Right lobe of liver (tissue), 6 donors: ENCODE results near the gene ARHGEF2. TPM values are rescaled to one million over a fixed set of nuclear protein-coding genes. Genes with fewer than 3 reads are reported as not detected.
A peak's percentile ranks its signal among the peaks of the same experiment; 100 is the strongest.

Experiments used
- ATAC-seq, 4 donors: fragments of 200-7000 bp; cut with Tn5 transposase; one replicate each; pipeline ENCODE4 v1.9.1; 2020; ENCODE audit warnings: mild to moderate bottlenecking in 4 of 4, moderate library complexity in 4 of 4
- DNase-seq, 3 donors: peaks; one replicate each; pipeline ENCODE4 v3.0.0-alpha.2; 2020
- H3K27ac ChIP-seq, 3 donors: fragments of 200-600 bp; one replicate each; pipeline ENCODE4 v1.8.0; 2022
- H3K27me3 ChIP-seq, 2 donors: fragments of 200-600 bp; one replicate each; pipeline ENCODE4 v1.8.0; 2022
- H3K36me3 ChIP-seq, 4 donors: fragments of 200-600 bp; sonication (generic) in 1 of 4; one replicate each; pipeline versions ENCODE4 v1.5.1 to v1.8.0; 2017 to 2022; ENCODE audit warnings: control low read depth in 1 of 4
- H3K4me1 ChIP-seq, 4 donors: fragments of 200-600 bp; sonication (generic) in 1 of 4; one replicate each; pipeline versions ENCODE4 v1.5.1 to v1.8.0; 2017 to 2022; ENCODE audit warnings: control low read depth in 1 of 4
- H3K4me3 ChIP-seq, 3 donors: fragments of 200-600 bp; one replicate each; pipeline ENCODE4 v1.8.0; 2022
- H3K9me3 ChIP-seq, 4 donors: fragments of 200-600 bp; sonication (generic) in 1 of 4; one replicate each; pipeline versions ENCODE4 v1.5.1 to v1.8.0; 2017 to 2022; ENCODE audit warnings: control low read depth in 1 of 4
- CTCF ChIP-seq, 4 donors: fragments of 200-600 bp in 3 of 4; fragments of 450-650 bp in 1 of 4; IDR thresholded peaks; one replicate each; pipeline versions ENCODE4 v1.5.1 to v1.8.0; 2016 to 2022; ENCODE audit warnings: antibody characterized with exemption in 4 of 4, mild to moderate bottlenecking in 2 of 4
- POLR2A ChIP-seq: fragments of 450-650 bp; IDR thresholded peaks from one replicate; pipeline ENCODE4 v1.6.1; 2017; ENCODE audit warnings: antibody characterized with exemption, mild to moderate bottlenecking
- WGBS: methylation state at CpG from one replicate; pipeline ENCODE4 v1.1.6; 2018; ENCODE audit warnings: low coverage, low lambda C conversion rate; ENCODE audit not compliant: insufficient coverage; ENCODE audit errors: missing lambda C conversion rate; 5-methylcytosine and 5-hydroxymethylcytosine counted together
- intact Hi-C, 2 donors: fragments of 100-400 bp; cut with DNase I; formaldehyde crosslinking; loops; one replicate each; pipeline versions ENCODE4 v1.11.2 to v1.14.1; 2022
- total RNA-seq, 6 experiments: library from RNA; depleted of rRNA in 2 of 6; stranded (reverse); fragments of >200 nt in 2 of 6; fragmentation: NEBNext Ultra II Directional in 3 of 6; extraction: Animal tissue kit (Norgen Biotek cat#: 25700) in 3 of 6; gene quantifications; one replicate each; pipeline versions ENCODE4 v1.1.0 to v1.2.4, GENCODE V29; 2016 to 2023
- donor health status: DM: no; HTN: yes; CAD: no.
- donor health status: DM: no; HTN: no; CAD: no.
- donor health status: DM: no; HTN: no; CAD: no.
- donor health status: DM: no; HTN: yes; CAD: no.
- donor health status: DM: no; HTN: yes; CAD: no.

ARHGEF2 gene
- total RNA-seq, 6 experiments from 2014 or later, result 7.9 to 23.8 (median 13.1) TPM

DNA sequence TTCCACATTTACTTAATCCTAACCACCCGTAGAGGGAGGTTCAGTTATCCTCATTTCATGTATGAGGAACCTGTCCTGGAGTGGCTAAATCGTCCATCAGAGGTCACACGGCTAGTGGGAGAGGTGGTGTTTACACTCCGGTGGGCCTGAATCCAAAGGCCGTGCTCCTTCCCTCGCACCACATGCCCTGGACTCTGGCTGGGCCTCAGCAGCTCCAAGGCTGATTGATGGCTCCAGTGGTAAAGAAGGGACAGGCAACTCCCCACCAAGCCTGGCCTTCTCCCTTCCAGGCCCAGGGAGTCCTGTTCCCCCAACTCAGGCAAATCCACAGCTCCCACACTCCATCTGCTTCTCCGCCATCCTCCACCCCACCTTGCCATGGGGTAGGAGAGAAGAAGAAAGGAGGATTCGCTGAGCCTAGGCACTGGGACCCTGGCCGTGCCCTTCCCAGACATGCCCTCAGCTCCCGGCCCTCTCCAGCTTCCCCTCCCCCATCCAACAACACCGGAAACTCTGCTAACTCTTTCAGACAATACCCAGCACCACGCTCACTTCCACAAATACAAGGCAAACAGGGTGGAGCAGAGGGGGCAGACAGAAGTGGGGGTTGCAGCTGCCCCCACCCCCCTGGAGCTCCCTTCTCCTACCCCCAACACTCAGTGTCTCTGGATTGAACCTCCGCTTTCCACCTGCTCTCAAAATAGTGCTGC, 10.9 kb downstream of the ARHGEF2 start:
- WGBS, result 26% methylated on average over 9 of the region's 13 CpGs
- peak overlapping the region; percentile 3 to 73 (median 51) for H3K27ac ChIP-seq
- H3K27me3 ChIP-seq, result no peaks in the 10 kb centered on the region
- intact Hi-C loops, result no loop called here
- H3K9me3 ChIP-seq, result no peaks in the 10 kb centered on the region
- peaks cover 0 to 22% (median 5%) of the 10 kb centered on the region in 4 donors for H3K4me1 ChIP-seq
- no peak overlapping the region for H3K4me3 ChIP-seq
- no peak for TF ChIP-seq CTCF (IDR thresholded peaks at IDR 0.05)
- TF ChIP-seq POLR2A, result no peak
- peak in 1 of 3 donors; percentile 62 for DNase-seq
- H3K36me3 ChIP-seq, result peaks cover 0 to 20% (median 2%) of the 10 kb centered on the region in 4 donors
- peak; percentile 43 to 68 (median 58) for ATAC-seq

DNA sequence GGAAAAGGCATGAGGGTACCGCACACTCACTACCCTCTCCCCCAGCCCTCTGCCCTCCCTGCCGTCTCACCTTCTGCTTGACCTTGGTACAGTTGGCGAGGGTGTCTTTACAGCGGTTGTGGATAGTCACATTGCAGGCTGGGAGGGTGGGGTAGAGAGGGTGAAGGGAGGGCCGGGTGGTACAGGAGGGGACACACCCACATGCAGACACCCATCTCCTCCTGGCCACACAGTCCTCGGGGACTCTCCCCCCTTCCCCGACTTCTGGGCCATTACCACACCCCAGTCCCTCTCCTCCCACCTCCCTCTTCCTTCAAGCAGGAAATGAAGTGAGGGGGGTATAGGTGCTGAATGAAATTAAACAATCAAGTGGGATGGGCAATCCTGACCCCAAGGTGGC, 11.6 kb downstream of the ARHGEF2 start:
- H3K9me3 ChIP-seq, result no peaks in the 10 kb centered on the region
- peak overlapping the region in 1 of 3 donors; percentile 51 for H3K27ac ChIP-seq
- 49% methylated on average over 4 of the region's 7 CpGs for WGBS
- DNase-seq, result no peak
- H3K4me3 ChIP-seq, result no peak overlapping the region
- no peaks in the 10 kb centered on the region for H3K27me3 ChIP-seq
- intact Hi-C loops, result no loop called here
- H3K4me1 ChIP-seq, result peaks cover 0 to 15% (median 3%) of the 10 kb centered on the region in 4 donors
- ATAC-seq, result no peak
- peaks cover 0 to 27% (median 3%) of the 10 kb centered on the region in 4 donors for H3K36me3 ChIP-seq
- no peak for TF ChIP-seq CTCF (IDR thresholded peaks at IDR 0.05)
- no peak for TF ChIP-seq POLR2A

- Histone ChIP-seq H3K9me3 (no peaks in the 10 kb centered on the region), H3K36me3 (peaks cover 0 to 27% (median 4%) of the 10 kb centered on the region in 4 donors), H3K27ac (no peak overlapping the region), H3K27me3 (no peaks in the 10 kb centered on the region), H3K4me3 (no peak overlapping the region), H3K4me1 (peaks cover 0 to 12% (median 3%) of the 10 kb centered on the region in 4 donors)
- no peak for ATAC-seq
- no peak for DNase-seq
- intact Hi-C loops, result no loop called here
- WGBS, result 78% methylated on average over 3 of the region's 9 CpGs
- no peak for TF ChIP-seq CTCF (IDR thresholded peaks at IDR 0.05)
- no peak for TF ChIP-seq POLR2A
Measured at GRCh38 chr1:155966135-155966534, 12.2 kb downstream of the ARHGEF2 start.

GRCh38 chr1:155964193-155964592, 14.2 kb downstream of the ARHGEF2 start:
- Histone ChIP-seq H3K36me3 (peaks cover 0 to 30% (median 4%) of the 10 kb centered on the region in 4 donors), H3K4me1 (peaks cover 0 to 12% (median 3%) of the 10 kb centered on the region in 4 donors)
- TF ChIP-seq POLR2A (no peak), CTCF (IDR thresholded peaks at IDR 0.05) (no peak)

More at GRCh38 chr1:155964193-155964592, 14.2 kb downstream of the ARHGEF2 start:
- 86% methylated on average over 7 of the region's 7 CpGs for WGBS
- intact Hi-C loops, result no loop called here
- DNase-seq (no peak), ATAC-seq (no peak)
- Histone ChIP-seq H3K4me3 (no peak overlapping the region), H3K9me3 (no peaks in the 10 kb centered on the region), H3K27me3 (no peaks in the 10 kb centered on the region), H3K27ac (no peak overlapping the region)
